CD4-positive, alpha-beta T cell treated with Interferon gamma for 1 hour (primary cell): ENCODE measurements around the gene LYPD5.

ENCODE experiments used
- DNase-seq: peaks from one replicate; pipeline ENCODE4 v3.0.0-alpha.2; 2020

The LYPD5 gene

DNA sequence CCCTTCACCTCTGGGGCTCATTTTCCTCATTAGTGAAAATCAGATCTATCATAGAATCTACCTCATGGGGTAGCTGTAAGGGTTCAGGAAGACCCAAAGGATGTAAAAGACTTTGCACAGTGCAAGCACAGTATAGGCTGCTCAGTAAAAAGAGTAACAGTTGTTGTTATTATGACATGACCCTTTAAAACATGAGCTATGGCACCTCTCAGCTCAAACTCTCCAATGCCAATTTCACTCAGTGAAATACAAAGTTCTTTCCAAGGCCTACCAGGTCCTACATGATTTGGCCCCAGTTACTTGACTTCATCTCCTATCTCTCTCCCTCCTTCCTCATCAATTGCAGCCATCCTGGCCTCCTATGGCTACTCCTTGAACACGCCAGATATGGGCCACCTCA lies 52.3 kb downstream of the LYPD5 start:
- no peak for DNase-seq

DNA sequence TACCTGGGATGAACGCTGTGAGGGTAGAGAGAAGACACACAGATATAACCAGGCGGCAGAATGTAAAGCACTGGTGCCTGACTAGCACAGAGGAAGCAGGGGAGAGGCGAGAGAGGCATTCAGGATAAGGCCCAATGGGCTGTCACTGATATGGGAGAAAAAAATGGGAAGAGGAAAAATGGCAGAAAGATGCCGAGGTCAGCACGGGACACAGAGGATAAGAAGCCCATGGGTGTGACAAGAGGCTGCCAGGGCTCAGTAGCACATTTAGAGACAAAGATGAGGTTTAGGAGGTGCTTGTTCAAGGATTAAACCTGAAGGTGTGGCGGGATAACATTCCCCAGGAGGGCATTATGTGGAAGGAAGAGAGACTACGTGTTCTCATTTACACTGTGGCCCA lies 53.1 kb downstream of the LYPD5 start:
- DNase-seq = no peak

DNA sequence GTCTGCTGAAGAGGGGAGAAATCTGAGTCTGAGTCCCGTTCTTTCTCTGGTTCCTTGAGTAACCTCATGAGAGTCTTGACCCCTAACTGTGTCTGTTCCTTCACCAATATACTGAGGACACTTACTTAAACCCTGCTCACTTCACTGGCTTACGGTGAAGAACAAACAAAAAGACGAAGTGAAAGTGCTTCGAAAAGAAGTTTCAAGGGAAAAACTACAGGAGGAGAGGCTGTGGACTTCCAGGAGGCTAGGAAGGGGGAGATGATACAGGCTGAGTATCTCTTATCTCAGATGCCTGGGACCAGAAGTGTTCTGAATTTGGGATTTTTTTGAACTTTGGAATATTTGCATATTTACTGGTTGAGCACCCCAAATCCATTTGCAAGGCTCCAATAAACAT lies 53.6 kb downstream of the LYPD5 start:
- no peak for DNase-seq

DNA sequence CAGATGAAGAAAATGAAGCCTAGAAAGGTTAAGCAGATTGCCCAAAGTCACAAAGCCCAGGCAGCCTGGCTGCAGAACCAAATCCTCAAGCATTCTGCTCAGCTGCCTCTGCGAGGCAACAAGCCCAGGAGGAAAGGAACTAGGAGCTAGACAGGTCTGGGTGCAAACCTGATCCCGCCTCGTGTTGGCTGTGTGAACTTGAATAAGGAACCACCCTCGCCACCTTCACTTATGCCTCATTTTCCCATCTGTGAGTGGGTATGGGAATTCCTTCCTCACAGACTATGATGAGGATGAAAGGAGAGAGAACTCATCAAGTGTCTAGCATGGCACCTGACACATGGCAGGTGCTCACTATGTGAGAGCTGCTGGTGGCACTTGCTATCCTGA lies 54.0 kb downstream of the LYPD5 start:
- no peak for DNase-seq

DNA sequence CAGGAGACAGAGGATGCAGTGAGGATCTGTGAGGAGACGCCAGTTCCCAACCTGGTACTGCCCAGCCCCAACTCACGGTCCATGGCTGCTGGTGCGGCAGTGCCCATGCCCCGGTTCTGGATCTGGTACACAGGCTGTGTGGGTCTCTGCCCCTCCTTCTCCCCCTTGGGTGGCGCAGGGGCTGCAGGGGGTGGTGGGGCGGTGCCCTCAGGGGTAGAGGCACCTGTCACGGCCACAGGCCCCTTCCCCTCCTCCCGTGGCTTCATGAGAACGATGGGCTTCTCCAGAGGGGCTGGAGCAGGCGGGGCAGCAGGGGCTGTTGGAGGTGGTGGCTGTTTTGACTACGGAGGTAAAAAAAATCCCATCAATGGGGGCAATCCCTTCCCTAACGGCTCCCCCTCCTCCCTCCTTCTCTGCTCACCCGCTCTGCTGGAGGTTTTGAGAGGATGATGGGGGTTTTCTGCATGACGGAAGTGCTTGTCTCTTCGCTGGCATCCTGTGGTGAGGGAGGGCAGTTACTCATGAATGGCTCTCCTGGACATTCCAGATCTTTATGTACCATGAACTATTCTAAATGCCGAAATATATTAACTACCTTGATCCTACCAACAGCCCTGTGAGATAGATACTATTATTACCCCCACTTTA lies 54.6 kb downstream of the LYPD5 start:
- DNase-seq = no peak
